Ramos (cell line): ENCODE measurements around the gene ZNF423.

ENCODE experiments used
- in situ Hi-C: fragments of 300-500 bp; cut with MboI; formaldehyde crosslinking; loops from one replicate; pipeline ENCODE4 v1.14.3; 2022; ENCODE audit warnings: low sequenced_read_pairs; ENCODE audit not compliant: unreplicated experiment

ZNF423 gene

DNA sequence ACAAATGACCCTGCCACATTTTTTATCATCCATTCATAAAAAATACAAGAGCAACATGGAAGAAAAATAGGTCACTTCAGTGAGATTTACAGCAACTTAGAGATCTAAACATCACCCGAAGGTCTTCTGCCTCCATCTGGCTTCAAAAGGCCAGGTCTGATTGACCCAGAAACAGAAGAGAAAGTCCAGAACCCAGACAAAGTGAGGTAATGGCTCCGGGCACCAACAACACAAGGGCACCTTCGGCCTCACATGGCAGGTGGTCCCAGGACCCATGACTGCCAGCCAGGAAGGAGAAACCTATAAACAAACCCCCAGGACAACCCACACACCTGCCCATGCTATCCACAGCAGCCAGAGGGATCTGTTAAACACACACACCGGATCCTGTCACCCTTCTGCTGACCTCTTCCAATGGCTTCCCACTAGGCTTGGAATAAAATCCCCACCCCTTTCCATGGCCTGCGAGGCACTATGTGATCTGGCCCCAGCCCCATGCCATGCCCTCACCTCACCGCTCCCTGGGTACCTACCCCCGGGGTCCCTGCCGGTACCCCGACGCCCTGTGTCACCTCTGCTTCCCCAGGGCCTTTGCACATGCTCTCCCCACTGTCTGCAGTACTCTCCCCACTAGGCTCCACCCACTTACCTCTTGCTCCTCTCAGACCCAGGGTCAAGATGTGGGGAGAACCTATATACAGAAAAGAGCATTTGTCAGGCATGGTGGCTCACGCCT lies 149.1 kb downstream of the ZNF423 start:
- in situ Hi-C loops = no loop called here

DNA sequence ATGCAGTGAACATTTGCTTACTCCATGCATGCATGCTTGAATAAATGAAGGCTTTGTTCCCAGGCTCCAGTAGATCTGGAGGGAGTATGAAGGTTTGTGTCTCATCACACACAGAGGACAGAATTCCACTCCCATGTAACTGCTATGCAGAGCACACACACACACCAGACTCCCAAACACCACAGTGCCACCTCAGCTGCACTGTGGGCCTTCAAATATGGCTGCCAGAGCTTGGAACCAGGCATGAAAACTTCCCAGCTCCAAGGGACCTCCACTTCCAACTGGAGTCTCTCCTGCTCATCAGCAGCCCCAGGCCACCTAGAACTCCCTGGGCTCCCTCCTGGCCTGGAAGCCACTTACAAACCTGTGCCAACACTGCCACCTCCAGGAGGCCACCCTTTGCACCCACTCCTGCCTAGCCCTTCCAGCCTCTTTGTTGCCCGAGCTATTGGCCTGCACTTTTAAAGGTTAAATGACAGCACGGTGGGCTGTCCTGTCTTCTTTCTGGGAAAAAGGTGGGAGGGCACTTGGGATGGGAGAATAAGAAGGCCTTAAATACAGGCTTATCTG lies 151.2 kb downstream of the ZNF423 start:
- in situ Hi-C loops = no loop called here

DNA sequence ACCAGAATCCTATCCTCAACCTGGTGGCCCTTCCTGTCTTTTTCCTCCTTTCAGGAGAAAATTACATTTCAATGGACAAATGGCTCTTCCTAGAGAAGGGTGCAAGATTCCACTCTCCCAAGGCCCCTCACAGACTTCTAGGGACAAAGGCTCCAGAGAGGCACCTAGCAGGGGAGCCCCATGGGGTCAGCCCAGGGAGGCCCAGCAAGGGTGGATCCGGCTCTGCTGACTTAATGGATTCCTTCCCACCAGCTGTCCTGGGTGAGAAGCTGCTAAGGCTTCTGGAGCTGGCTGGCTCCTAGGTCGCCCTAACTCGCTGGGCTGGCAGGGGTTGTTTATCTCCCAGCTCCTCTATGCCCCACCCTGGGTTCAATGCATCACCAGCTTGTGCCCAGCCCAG lies 152.4 kb downstream of the ZNF423 start:
- in situ Hi-C loops = no loop called here

- in situ Hi-C loops = no loop called here
These were observed 154.0 kb downstream of the ZNF423 start for GRCh38 chr16:49701789-49702494.

- in situ Hi-C loops = no loop called here
These were observed 154.7 kb downstream of the ZNF423 start for GRCh38 chr16:49701065-49701685.

- in situ Hi-C loops = no loop called here
These were observed 155.5 kb downstream of the ZNF423 start for GRCh38 chr16:49700251-49701064.

DNA sequence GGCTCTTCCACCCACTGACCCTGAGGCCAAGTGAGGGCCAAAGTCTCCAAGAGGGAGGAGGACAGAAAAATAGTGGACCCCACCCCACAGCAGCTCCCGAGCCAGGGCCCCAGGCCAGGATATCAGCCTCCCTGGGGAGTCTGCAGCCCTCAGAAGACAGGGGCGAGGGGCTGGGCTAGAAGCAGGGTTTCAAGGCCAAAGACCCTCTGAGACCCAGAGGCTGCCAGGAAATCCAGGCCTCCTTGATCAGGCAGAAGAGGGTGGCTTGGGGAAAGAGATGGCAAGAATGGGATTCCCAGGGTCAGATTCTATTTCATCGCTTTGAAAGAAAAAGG lies 156.1 kb downstream of the ZNF423 start:
- in situ Hi-C loops = no loop called here

DNA sequence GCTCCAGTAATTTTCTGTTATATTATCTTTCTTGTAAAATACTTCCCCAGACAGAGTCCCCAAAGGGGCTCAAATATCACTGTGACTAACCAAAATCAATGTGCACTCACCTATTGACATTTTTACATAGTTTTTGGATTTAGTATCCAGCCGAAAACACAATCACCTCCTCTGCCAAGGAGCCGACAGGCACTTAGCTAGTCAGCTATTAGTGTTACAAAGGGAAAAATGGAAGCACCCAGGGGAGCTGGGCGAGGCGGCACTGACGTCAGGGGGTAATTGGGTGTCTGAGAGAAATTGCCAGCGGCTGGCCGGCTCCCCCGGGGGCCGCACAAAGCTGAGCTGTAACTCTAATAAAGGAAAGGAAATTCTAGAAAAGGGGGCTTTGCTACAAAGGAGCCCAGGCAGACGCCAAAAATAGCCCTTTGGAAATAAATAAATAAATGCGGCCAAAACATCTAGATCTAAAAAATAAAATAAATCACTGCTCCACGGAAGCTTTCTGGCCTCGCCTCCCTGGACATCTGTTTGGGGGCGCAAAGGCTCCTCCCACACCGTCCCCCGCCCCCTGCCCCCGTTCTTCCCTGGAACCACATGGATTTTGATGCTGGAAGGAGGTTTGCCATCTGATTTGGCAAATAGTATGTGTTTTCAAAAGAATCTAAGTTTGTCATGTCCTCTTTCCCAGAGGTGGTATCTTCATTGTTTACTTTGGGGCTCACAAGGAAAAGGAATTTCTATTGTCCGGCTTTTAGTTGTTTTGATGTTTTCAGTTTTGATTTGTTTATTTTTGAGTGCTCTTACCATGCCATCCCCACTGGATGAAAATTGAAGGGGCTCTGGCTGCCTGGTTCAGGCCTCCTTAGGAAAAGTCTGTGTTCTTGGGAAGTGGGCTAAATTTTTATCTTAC lies 156.7 kb downstream of the ZNF423 start:
- in situ Hi-C loops = no loop called here

DNA sequence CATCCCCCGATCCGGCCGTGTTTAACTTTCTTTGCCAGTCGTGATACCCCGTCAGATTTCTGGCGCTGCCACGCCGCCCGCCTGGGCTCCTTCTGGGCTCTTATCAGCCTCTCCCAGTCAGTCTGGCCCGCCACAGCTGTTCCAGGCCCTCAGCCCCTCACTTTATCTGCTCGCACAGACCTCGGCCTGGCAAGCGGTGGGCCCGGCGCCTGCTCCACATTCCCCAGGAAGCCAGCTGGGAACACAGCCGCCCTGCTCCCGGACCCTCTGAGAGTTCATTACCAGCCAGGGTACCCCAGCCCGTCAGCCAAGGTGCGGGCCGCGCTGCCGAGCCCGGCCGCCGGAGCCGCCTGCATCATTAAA lies 157.5 kb downstream of the ZNF423 start:
- in situ Hi-C loops = no loop called here

DNA sequence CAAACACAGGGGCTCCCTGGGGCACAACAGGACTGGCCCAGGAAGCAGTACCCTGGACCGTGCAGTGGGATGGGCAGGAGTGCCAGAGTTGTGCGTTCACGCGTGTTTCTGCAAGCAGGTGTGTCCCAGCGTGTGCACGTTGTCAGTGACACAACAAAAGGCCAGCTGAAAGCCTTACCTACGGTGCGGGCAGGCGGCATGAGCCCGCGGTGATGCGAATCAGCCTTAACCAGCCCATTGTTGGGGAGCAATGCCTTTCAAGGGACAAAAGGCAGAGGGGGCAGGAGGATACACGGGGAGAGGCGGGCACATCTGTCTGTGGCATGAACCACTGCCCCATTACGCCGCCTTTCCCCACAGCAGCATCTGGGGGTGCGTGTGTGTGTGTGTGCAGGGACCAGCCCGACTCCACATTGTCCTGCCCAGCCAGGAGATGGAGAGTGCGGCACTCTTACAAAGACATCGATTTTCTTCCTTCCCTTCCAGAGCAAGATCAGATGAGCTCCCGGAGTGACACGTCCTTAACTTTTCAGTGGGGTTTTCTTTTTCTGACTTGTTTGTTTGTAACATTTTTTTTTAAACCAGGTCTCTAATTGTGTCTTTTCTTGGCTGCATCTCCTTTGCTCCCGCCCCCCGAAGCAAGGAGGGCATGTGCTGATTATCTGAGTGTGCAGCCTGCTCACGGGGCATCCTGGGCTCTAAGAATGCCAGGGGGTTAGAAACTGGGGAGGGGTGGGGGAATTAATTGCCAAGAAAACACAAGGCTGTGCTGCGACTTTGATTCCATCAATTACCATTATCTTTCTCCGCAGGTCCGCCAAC lies 158.1 kb downstream of the ZNF423 start:
- in situ Hi-C loops = no loop called here

- in situ Hi-C loops = no loop called here
These were observed 159.4 kb downstream of the ZNF423 start for GRCh38 chr16:49696414-49697101.

DNA sequence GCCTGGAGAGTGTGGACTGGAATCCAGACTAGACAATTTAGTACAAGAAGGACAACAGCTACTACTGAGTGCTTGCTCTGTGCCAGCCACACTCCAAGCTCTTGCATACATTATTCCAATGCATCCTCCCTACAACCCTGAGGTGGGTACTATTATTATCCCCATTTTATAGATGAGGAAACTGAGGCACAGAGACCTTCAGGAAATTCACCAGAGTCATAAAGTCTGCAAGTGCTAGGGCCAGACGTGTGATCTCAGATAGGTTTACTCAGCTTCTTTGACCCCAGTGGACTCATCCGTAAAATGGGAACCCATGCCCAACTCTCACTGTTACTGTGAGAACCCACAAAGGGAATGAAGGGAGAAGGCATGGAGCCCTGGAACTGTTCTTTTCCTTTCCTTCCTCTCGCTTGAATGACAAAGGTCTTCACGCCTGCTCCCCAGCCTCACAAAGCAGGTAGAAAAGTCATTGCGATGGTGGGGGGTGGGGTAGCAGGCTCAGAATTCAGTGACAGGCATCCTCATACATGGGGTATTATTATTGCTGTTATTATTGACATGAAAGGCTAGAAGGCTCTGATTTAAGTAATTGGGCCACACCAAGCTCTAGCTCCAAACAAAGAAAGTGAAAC lies 160.0 kb downstream of the ZNF423 start:
- in situ Hi-C loops = no loop called here

- in situ Hi-C loops = no loop called here
These were observed 162.5 kb downstream of the ZNF423 start for GRCh38 chr16:49693445-49693844.

DNA sequence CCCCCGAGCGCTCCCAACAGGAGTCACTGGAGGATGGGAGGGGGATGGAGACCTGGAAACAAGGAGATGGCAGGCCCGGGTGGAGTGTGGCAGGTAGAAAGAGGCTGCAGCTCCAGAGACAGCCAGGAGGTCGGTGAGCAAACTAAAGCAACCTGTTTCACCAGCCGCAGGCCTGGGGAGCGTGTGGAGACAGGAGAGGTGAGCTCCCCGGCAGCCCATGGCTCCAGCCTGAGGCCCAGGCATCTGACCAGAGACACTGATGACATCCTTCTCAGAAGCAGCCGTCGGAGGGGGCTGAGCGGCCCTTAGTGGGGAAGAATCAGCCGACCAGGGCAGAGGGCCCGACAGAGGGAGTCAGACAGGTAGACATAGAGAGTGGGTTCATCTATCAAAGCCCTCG lies 165.1 kb downstream of the ZNF423 start:
- in situ Hi-C loops = no loop called here

DNA sequence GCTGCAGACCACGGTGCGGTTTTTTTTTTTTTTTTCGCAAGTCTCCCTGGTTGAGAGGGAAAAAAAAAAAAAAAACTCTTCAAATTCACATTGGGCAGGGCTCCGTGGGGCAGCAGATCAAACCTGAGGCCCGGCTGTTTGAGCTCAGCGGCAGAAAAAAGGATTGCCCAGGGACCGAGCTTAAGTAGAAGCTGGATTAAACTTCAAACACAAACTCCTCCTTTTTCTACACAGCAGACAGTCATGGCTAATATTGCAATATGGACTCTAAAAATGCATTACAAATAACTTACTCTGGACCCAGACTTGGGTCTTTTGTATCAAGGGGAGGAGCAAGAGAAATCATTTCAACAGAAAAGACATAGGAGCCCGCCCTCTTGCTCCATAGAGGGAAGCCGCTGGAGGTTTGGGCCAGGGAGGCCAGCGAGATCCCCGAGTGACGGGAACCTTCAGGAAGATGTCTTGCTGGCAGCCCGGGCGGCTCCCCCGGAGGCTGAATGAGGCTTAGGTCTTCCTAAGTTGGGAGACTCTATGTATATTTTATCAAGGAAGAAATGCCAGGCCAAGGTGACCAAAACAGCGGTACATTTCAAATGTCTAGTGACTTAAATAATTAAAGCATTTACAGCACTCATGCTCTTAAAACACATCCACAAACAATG lies 167.7 kb downstream of the ZNF423 start:
- in situ Hi-C loops = no loop called here

DNA sequence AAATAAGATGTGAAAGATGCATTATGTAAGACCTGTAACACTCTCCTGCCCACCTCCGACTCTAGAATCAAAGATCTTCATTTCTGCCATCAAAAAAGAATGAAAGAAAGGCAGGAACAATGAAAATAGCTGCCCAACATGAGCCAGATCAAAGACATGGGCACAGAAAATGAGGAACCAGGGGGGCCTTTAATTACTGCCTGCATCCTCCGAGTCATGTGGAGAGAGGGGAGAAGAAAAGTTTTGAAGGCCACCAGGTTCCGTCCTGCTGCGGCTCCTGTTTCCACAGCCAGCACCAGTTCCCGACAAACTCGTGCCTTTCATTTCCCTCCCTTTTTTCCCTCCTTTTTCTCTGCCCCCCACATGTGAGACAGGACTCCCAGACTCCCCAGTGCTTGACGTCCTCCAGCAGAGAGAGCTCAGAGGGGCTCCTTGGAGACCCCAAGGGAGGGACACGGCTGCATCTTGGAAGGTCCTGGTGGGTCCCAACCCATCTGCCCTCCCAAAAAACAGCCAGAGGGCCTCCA lies 168.4 kb downstream of the ZNF423 start:
- in situ Hi-C loops = no loop called here

DNA sequence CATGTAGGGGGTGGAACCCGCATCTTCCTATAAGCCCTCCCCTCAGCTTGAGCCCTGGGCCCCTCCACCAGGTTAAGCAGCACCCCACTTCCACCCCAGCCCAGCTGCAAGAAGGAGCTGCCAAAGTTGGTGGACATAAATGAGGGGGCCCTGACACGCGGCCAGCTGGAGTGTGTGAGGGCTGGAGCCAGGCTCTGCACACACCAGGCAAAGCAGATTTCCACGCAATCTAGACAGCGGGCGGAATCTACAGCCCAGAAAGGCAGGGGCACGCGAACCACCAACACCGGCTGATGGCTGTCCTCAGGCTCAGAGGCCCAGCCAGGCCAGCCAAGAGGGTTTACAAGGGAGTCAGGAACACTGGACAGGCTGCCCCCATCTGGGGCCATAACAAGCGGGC lies 171.2 kb downstream of the ZNF423 start:
- in situ Hi-C loops = no loop called here
